GM12878 (cell line): ENCODE results near the gene HCN3. TPM values are rescaled to one million over a fixed set of nuclear protein-coding genes. Genes with fewer than 3 reads are reported as not detected.
A peak's percentile ranks its signal among the peaks of the same experiment; 100 is the strongest.

Source experiments
- ATAC-seq: fragments of 200-7000 bp; cut with Tn5 transposase; 3 replicates; pipeline ENCODE4 v1.9.1; 2020; ENCODE audit warnings: mild to moderate bottlenecking, moderate library complexity
- BruUV-seq: library from RNA; stranded (reverse); fragments of 400-500 nt; replicated peaks from 2 replicates; lab custom pipeline; 2021; lab: Mats Ljungman, UMichigan
- CTCF ChIA-PET: fragments of 300-600 bp; sonication (Branson Sonifier 250); formaldehyde crosslinking; extraction: SDS; loops from one replicate; lab custom pipeline; 2021; ENCODE audit warnings: inconsistent platforms; lab: Yijun Ruan, JAX
- POLR2A ChIA-PET: fragments of 350-600 bp; formaldehyde crosslinking; extraction: SDS; loops from one replicate; lab custom pipeline; 2021; ENCODE audit warnings: inconsistent platforms; lab: Charles Lee
- RAD21 ChIA-PET: fragments of 300-600 bp; sonication (Branson Sonifier 250); formaldehyde crosslinking; loops from one replicate; lab custom pipeline; 2023; ENCODE audit warnings: antibody characterized with exemption; ENCODE audit not compliant: unreplicated experiment; lab: Charles Lee
- SMC1A ChIA-PET: fragments of 300-600 bp; sonication (Branson Sonifier 250); formaldehyde crosslinking; loops from one replicate; lab custom pipeline; 2023; ENCODE audit not compliant: unreplicated experiment, uncharacterized antibody; lab: Charles Lee
- DNase-seq: peaks from one replicate; pipeline ENCODE4 v3.0.0-alpha.2; 2011; ENCODE audit warnings: low read depth, low spot score
- FAIRE-seq: peaks from 3 replicates; lab custom pipeline; 2011; peaks lifted over from hg19 to GRCh38; lab: Jason Lieb, UNC
- H2AFZ ChIP-seq: 2 replicates; pipeline ENCODE4 v1.6.0; 2011; ENCODE audit warnings: low read depth, low read length, control low read depth; ENCODE audit not compliant: control insufficient read depth
- H3K27ac ChIP-seq: 2 replicates; pipeline ENCODE4 v1.5.1; 2011; ENCODE audit warnings: control low read depth; ENCODE audit not compliant: control insufficient read depth, insufficient read depth
- H3K27me3 ChIP-seq, 2 experiments: replicated peaks in 1 of 2; 2 replicates each; pipeline versions ENCODE4 v1.6.0 to v1.6.1; 2011; ENCODE audit warnings: low read length in 1 of 2; ENCODE audit not compliant: control insufficient read depth in 2 of 2, insufficient read depth in 2 of 2
- H3K36me3 ChIP-seq, 2 experiments: 2 replicates each; pipeline ENCODE4 v1.5.1; 2011; ENCODE audit warnings: low read length in 1 of 2; ENCODE audit not compliant: control insufficient read depth in 2 of 2, insufficient read depth in 2 of 2
- H3K4me1 ChIP-seq: 2 replicates; pipeline ENCODE4 v1.6.1; 2011; ENCODE audit warnings: mild to moderate bottlenecking, low read length, moderate library complexity, mixed read lengths; ENCODE audit not compliant: control insufficient read depth, insufficient read depth
- H3K4me2 ChIP-seq: 2 replicates; pipeline ENCODE4 v1.6.0; 2011; ENCODE audit warnings: control low read depth; ENCODE audit not compliant: control insufficient read depth, insufficient read depth
- H3K4me3 ChIP-seq: fragments of 200-600 bp; sonication (generic); 2 replicates; pipeline ENCODE4 v1.5.1; 2016
- H3K79me2 ChIP-seq: 2 replicates; pipeline ENCODE4 v1.6.0; 2011; ENCODE audit warnings: low read length; ENCODE audit not compliant: control insufficient read depth, insufficient read depth
- H3K9ac ChIP-seq: 2 replicates; pipeline ENCODE4 v1.8.0; 2011; ENCODE audit warnings: low read length, control low read depth, mixed read lengths; ENCODE audit not compliant: control insufficient read depth, insufficient read depth
- H3K9me3 ChIP-seq: replicated peaks from 3 replicates; pipeline ENCODE4 v1.5.1; 2011; ENCODE audit warnings: mild to moderate bottlenecking, low read length; ENCODE audit not compliant: control insufficient read depth, insufficient read depth
- H4K20me1 ChIP-seq: 2 replicates; pipeline ENCODE4 v1.6.0; 2011; ENCODE audit not compliant: control insufficient read depth, insufficient read depth
- BCL11A ChIP-seq: IDR thresholded peaks from 2 replicates; pipeline ENCODE4 v1.6.1; 2011; ENCODE audit warnings: low read depth, low read length
- BCLAF1 ChIP-seq: fragments of 450-650 bp; IDR thresholded peaks from 2 replicates; pipeline ENCODE4 v1.6.1; 2017; ENCODE audit warnings: antibody characterized with exemption, mild to moderate bottlenecking, moderate library complexity
- CREM ChIP-seq: IDR thresholded peaks from 2 replicates; pipeline ENCODE4 v1.6.1; 2014; ENCODE audit warnings: antibody characterized with exemption, low read depth
- MAX ChIP-seq: IDR thresholded peaks from 2 replicates; pipeline ENCODE4 v1.6.1; 2012; ENCODE audit warnings: low read depth, low read length, improper control_type of control experiment
- PKNOX1 ChIP-seq: fragments of 450-650 bp; IDR thresholded peaks from 2 replicates; pipeline ENCODE4 v1.6.1; 2016; ENCODE audit warnings: mild to moderate bottlenecking
- RB1 ChIP-seq: fragments of 450-650 bp; formaldehyde crosslinking; IDR thresholded peaks from 2 replicates; pipeline ENCODE4 v1.6.1; 2017; ENCODE audit warnings: mild to moderate bottlenecking, borderline replicate concordance
- TAF1 ChIP-seq: IDR thresholded peaks from 2 replicates; pipeline ENCODE4 v1.6.1; 2011; ENCODE audit warnings: mild to moderate bottlenecking, low read depth, low read length, borderline replicate concordance
- USF2 ChIP-seq: IDR thresholded peaks from 2 replicates; pipeline ENCODE4 v1.6.1; 2011; ENCODE audit warnings: low read depth, low read length, improper control_type of control experiment, borderline replicate concordance
- ZNF24 ChIP-seq: fragments of 450-650 bp; IDR thresholded peaks from 2 replicates; pipeline ENCODE4 v1.6.1; 2017; ENCODE audit warnings: antibody characterized with exemption, mild to moderate bottlenecking
- ZNF274 ChIP-seq: IDR thresholded peaks from one replicate; pipeline ENCODE4 v1.8.0; 2011; ENCODE audit not compliant: insufficient read length, insufficient read depth
- ZNF687 ChIP-seq: fragments of 450-650 bp; IDR thresholded peaks from 2 replicates; pipeline ENCODE4 v1.6.1; 2017; ENCODE audit warnings: mild to moderate bottlenecking, moderate library complexity
- WGBS: methylation state at CpG from one replicate; pipeline ENCODE4 v1.1.6; 2016; ENCODE audit warnings: low lambda C conversion rate; ENCODE audit not compliant: insufficient replicate concordance, insufficient coverage; ENCODE audit errors: missing lambda C conversion rate; 5-methylcytosine and 5-hydroxymethylcytosine counted together
- in situ Hi-C: fragments of 300-500 bp; cut with MboI; formaldehyde crosslinking; loops from 9 replicates; pipeline ENCODE4 v1.14.3; 2018; ENCODE audit warnings: mixed read lengths
- intact Hi-C: fragments of 100-400 bp; cut with micrococcal nuclease; formaldehyde crosslinking; loops from one replicate; pipeline ENCODE4 v1.14.2; 2022; ENCODE audit not compliant: unreplicated experiment
- polyA plus RNA-seq, 11 experiments: library from polyadenylated mRNA; depleted of rRNA in 4 of 11; unstranded in 6 of 11; stranded (reverse) in 5 of 11; fragments of >200 nt; fragmentation: Nextera tagmentation in 4 of 11; fragmentation: Illumina TruSeq in 1 of 11; extraction: Ambion mirVana in 4 of 11; extraction: Trizol in 1 of 11; gene quantifications; 1 replicate in 1 of 11; 2 replicates in 10 of 11; pipeline versions ENCODE4 v1.2.1 to v1.2.3, GENCODE V29; 2011 to 2016; ENCODE audit warnings: inconsistent platforms in 2 of 11, missing spikeins in 2 of 11, low read depth in 1 of 11
- total RNA-seq, 4 experiments: library from RNA; depleted of rRNA in 3 of 4; stranded (reverse); fragments of >200 nt in 3 of 4; fragmentation: Illumina TruSeq in 1 of 4; extraction: Trizol in 1 of 4; gene quantifications; 2 replicates each; pipeline versions ENCODE4 v1.2.1 to v1.2.3, GENCODE V29; 2013 to 2021

Gene HCN3
- total and polyA plus RNA-seq, 10 of the 15 experiments (the other 5 are each of a cell fraction or from before 2014, with no cell fraction given) = 0.08 to 4.1 (median 1.8) TPM

GRCh38 chr1:155308493-155309422 lies 31.5 kb downstream of the HCN3 start, which contains the start of gene FDPS:
Gene FDPS, plus strand, starts transcription at chr1:155308866. Its CDS starts 924 bp downstream, at chr1:155309790.
- Histone ChIP-seq H3K27me3 (no peaks in the 10 kb centered on the region), H3K27ac (peak within 1 kb of the TSS; percentile 99), H3K4me3 (peak within 1 kb of the TSS; percentile 96), H3K9ac (peak within 1 kb of the TSS; percentile 100), H2AFZ (peak within 1 kb of the TSS; percentile 57), H3K9me3 (no peaks in the 10 kb centered on the region), H3K36me3 (peaks cover 0 to 22% of the 10 kb centered on the region in 2 experiments), H3K79me2 (peaks cover 46% of the 10 kb centered on the region), H4K20me1 (no peaks in the 10 kb centered on the region), H3K4me2 (peak within 1 kb of the TSS; percentile 94), H3K4me1 (peaks cover 14% of the 10 kb centered on the region)
- DNase-seq (peak; percentile 99), FAIRE-seq (peak; percentile 95), ATAC-seq (peak; percentile 95)
- TSS peak; percentile 87 for BruUV-seq
- ChIA-PET POLR2A (interaction anchor here (0.6 to 4.4 kb wide), 16 partner anchors 8 to 699 kb away, joined by 3 to 41 read pairs (median 6); partner anchors contain the start of genes CLK2, HCN3, RUSC1 and THBS3), RAD21 (interaction anchor here (0.7 to 4.8 kb wide), 7 partner anchors 12 to 68 kb away, joined by 3 to 44 read pairs (median 6); partner anchors contain the start of genes CLK2, RUSC1 and SCAMP3), CTCF (interaction anchor here (0.7 to 5.3 kb wide), 10 partner anchors 8 to 136 kb away, joined by 3 to 74 read pairs (median 4); partner anchors contain the start of genes ENTREP3, KRTCAP2 and RUSC1), SMC1A (interaction anchor here (0.5 to 5.8 kb wide), 8 partner anchors 9 to 181 kb away, joined by 3 to 44 read pairs (median 4); partner anchors contain the start of genes ENTREP3 and SCAMP3)
- intact Hi-C loops = loop anchor here (1.0 to 2.0 kb wide), 2 partner anchors 30 to 36 kb away; partner anchors contain the start of gene CLK2
- under 1% methylated on average over 51 of the region's 51 CpGs for WGBS
- in situ Hi-C loops = no loop called here
- peak; percentile 97 for TF ChIP-seq CREM
- TF ChIP-seq RB1 = peak; percentile 73; the same call in 1 of the 2 replicates
- no peak for TF ChIP-seq ZNF274
- peak; percentile 82 for TF ChIP-seq TAF1
- peak; percentile 69; the same call in 1 of the 2 replicates for TF ChIP-seq USF2
- TF ChIP-seq BCL11A = no peak
- no peak for TF ChIP-seq ZNF24
- TF ChIP-seq BCLAF1 = no peak
- TF ChIP-seq MAX = no peak; the same call in 1 of the 2 replicates
- TF ChIP-seq ZNF687 = no peak
- TF ChIP-seq PKNOX1 = peak; percentile 97
